HG03354 (cell line): ENCODE results near the gene DDIT4.

ENCODE experiments used
- ATAC-seq: cut with Tn5 transposase; IDR thresholded peaks from one replicate; pipeline ENCODE4 v1.9.1; 2021; ENCODE audit warnings: mild to moderate bottlenecking; ENCODE audit not compliant: unreplicated experiment, poor library complexity, severe bottlenecking

DDIT4 gene

GRCh38 chr10:72248468-72249151, 25.1 kb upstream of the DDIT4 start:
- ATAC-seq = peak; percentile 92

- ATAC-seq = peak; percentile 10
Observed at GRCh38 chr10:72249176-72249862, 24.4 kb upstream of the DDIT4 start.

GRCh38 chr10:72250666-72251065, 23.1 kb upstream of the DDIT4 start:
- ATAC-seq = no peak

- no peak for ATAC-seq
Observed at GRCh38 chr10:72251635-72252034, 22.1 kb upstream of the DDIT4 start.

- ATAC-seq = no peak
Observed at GRCh38 chr10:72252972-72253371, 20.8 kb upstream of the DDIT4 start.

GRCh38 chr10:72253578-72253977, 20.1 kb upstream of the DDIT4 start:
- ATAC-seq = no peak

- peak; percentile 42 for ATAC-seq
Observed at GRCh38 chr10:72254813-72255568, 18.7 kb upstream of the DDIT4 start.

- no peak for ATAC-seq
Observed at GRCh38 chr10:72255977-72256729, 17.6 kb upstream of the DDIT4 start.

GRCh38 chr10:72257051-72257892, 16.5 kb upstream of the DDIT4 start:
- ATAC-seq = peak; percentile 31

- ATAC-seq = no peak
Observed at GRCh38 chr10:72258617-72259016, 15.1 kb upstream of the DDIT4 start.

GRCh38 chr10:72259491-72260238, 14.1 kb upstream of the DDIT4 start:
- no peak for ATAC-seq

GRCh38 chr10:72260239-72260975, 13.3 kb upstream of the DDIT4 start:
- peak; percentile 58 for ATAC-seq

- peak; percentile 61 for ATAC-seq
Observed at GRCh38 chr10:72260976-72261783, 12.5 kb upstream of the DDIT4 start.

- peak; percentile 21 for ATAC-seq
Observed at GRCh38 chr10:72261784-72262404, 11.8 kb upstream of the DDIT4 start.

- ATAC-seq = no peak
Observed at GRCh38 chr10:72263613-72264241, 10.0 kb upstream of the DDIT4 start.

GRCh38 chr10:72264536-72264935, 9.2 kb upstream of the DDIT4 start:
- ATAC-seq = no peak
